ENCODE measurements around the gene RIN1. TPM values are rescaled to one million over a fixed set of nuclear protein-coding genes. Genes with fewer than 3 reads are reported as not detected.
"Not testable (repeated sequence)": the region's sequence is repeated elsewhere in the genome, so short reads cannot be mapped to it uniquely, and the experiment has no call there.

Gene RIN1
- total RNA-seq, 1 experiment from 2014 or later, result 15.7 TPM

- no peak for DNase-seq (ENCODE audit: low spot score)
These were observed 23.4 kb upstream of the RIN1 start for GRCh38 chr11:66359662-66360087.

DNA sequence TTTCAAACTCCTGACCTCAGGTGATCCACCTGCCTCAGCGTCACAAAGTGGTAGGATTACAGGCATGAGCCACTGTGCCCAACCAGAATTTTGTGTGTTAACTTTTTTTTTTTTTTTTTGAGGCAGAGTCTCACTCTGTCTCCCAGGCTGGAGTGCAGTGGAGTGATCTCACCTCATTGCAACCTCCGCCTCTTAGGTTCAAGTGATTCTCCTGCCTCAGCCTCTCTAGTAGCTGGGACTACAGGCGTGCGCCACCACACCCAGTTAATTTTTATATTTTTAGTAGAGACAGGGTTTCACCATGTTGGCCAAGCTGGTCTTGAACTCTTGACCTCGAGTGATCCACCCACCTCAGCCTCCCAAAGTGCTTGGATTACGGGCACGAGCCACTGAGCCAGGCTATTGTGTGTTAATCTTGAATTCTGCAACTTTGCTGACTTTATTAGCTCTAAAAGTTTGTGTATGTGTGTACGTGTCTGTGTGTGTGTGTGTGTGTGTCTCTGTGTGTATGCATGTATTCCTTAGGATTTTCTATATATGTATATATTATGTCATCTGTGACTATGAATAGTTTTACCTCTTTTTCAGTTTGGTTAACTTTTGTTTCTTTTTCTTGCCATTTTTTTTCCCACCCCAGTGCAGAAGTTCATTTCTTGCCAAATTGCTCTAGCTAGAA lies 14.5 kb upstream of the RIN1 start:
- not testable (repeated sequence) for DNase-seq (ENCODE audit: low spot score)

DNA sequence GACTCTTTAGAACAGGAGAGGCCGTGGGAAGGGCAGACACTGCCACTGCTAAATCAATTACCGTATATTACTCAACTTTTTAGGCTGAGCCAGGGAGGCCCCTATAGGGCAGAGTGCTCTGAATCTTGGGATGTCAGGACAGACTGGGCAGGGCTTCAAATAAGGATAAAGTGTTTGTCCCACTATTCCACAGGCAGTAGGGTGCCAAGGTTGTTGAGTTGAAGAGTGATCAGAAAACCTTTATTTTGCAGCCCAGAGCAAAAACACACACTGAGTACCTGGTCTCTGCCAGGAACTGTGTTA lies 12.8 kb upstream of the RIN1 start:
- no peak for DNase-seq (ENCODE audit: low spot score)

DNA sequence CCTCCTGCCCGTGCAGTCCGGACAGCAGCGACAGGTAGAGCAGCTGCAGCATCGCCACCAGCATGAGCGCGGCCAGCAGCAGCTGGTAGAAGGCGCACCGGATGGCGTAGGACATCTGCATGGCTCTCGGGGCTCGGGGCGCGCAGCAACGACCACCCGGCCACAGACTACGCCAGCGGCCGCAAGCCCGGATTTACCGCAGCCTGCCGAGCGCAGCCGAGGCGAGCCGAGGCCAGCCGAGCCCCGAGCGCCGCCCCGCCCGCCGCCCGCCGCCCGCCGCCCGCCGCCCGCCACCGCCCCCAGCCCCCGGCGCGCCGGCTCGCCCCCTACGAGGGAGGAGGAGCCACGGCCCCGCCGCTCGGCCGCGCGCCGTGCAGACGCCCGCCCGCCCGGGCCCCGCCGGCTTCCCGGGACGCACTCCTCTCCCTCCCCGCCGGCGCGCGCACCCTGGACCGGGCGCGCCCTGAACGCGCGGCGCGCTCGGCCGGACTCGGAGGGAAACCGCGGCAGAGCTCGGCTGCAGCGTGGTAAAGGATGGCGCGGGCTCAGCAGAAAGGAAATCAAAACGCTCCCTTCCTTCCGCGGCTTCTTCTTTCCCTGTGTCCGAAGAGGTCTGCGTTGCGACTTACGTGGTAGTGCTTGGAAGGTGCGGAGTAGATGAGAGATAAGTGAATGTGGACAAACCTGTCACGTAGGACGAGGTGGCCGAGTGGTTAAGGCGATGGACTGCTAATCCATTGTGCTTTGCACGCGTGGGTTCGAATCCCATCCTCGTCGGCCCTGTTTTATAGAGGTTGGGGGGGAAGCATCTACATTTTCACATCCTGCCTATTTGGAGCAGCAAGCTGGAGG lies 11.4 kb upstream of the RIN1 start, which contains the start of gene B4GAT1:
Gene B4GAT1 (minus strand): TSS at position 205 of the 852 bp plus-strand sequence. CDS start 84 bp downstream, at position 121.
- peak; percentile 93 for DNase-seq (ENCODE audit: low spot score)

- no peak for DNase-seq (ENCODE audit: low spot score)
These were observed 10.5 kb upstream of the RIN1 start for GRCh38 chr11:66346476-66347424.

DNA sequence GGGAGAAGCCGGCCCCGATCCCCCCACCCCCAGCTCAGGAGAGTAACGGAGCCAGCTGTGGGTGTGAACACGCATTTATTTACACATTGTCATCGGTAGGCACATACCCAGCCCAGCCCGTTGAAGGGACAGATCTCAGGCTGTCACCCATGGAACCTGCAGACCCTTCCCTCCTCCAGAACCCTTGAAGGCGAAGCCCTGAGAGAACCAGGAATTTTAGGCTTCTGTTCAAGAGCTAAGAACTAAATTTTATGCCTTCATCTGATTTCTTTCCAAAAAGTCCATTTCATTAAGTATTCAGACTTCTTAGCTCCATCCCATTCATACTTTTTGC lies 9.0 kb upstream of the RIN1 start:
- DNase-seq (ENCODE audit: low spot score), result no peak

- peak; percentile 92 for DNase-seq (ENCODE audit: low spot score)
These were observed 8.5 kb upstream of the RIN1 start, which contains the start of gene BRMS1 for GRCh38 chr11:66344550-66345315. TSS of gene BRMS1 (minus strand) at chr11:66345104. CDS start at chr11:66342234, 2,870 bp downstream.

DNA sequence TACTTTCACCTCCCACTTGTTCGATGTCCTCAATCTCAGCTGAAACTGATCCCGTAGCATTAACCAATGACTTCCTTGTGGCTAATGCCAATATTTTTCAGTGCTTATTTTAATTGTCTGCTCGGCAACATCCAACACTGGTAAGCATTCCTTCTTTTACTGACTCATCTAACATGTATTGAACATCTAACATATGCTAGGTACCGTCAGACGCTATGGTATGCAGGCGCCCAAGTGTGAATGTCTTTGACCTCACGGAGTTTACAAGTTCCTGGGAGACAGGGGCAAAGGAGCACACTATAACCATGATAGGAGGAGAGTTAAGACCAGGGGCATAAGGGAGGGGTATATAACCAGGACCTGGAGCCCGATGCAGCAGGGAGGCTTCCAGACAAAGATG lies 6.9 kb upstream of the RIN1 start:
- DNase-seq (ENCODE audit: low spot score), result no peak

DNA sequence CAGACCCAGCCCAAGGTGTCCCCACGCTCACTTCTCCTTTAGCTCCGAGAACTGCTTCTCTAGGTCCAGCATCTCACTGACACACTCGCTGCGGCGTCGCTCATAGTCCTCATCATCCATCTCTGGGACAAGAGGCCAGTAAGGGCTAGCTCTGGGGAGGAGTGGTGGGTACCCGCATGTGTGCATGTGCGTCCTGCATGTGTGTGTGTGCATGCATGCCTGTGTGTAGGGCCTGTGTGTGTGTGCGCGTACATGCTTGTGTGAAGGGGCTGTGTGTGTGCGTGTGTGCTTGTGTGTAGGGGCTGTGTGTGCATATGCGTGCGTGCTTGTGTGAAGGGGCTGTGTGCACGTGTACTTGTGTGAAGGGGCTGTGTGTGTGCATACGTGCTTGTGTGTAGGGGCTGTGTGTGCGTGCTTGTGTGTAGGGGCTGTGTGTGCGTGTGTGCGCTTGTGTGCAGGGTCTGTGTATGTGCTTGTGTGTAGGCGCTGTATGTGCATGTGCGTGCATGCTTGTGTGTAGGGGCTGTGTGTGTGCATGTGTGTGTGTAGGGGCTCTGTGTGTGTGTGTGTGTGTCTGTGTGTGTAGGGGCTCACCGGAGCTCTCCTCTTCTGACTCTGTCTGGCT lies 5.4 kb upstream of the RIN1 start:
- DNase-seq (ENCODE audit: low spot score), result no peak

- DNase-seq (ENCODE audit: low spot score), result no peak
These were observed 4.6 kb upstream of the RIN1 start for GRCh38 chr11:66340596-66341501.

- DNase-seq (ENCODE audit: low spot score), result no peak
These were observed 3.7 kb upstream of the RIN1 start for GRCh38 chr11:66339686-66340483.

GRCh38 chr11:66339162-66339675 lies 3.0 kb upstream of the RIN1 start:
- DNase-seq (ENCODE audit: low spot score), result no peak

GRCh38 chr11:66338276-66339161 lies 2.3 kb upstream of the RIN1 start:
- DNase-seq (ENCODE audit: low spot score), result no peak

GRCh38 chr11:66337103-66337899 lies 1.1 kb upstream of the RIN1 start:
- DNase-seq (ENCODE audit: low spot score), result peak; percentile 50

GRCh38 chr11:66335531-66336233 lies 552 bp downstream of the RIN1 start:
- DNase-seq (ENCODE audit: low spot score), result peak; percentile 39
